Stomach (tissue), 4 donors: ENCODE measurements around the gene MPV17.

ENCODE experiments used
- CTCF ChIP-seq, 7 experiments: fragments of 450-650 bp in 4 of 7; fragments of 200-600 bp in 3 of 7; sonication (generic) in 3 of 7; IDR thresholded peaks; one replicate each; pipeline ENCODE4 v1.5.1; 2016 to 2019; ENCODE audit warnings: antibody characterized with exemption in 7 of 7, control low read depth in 2 of 7, mild to moderate bottlenecking in 1 of 7
- POLR2A ChIP-seq, 4 donors: fragments of 450-650 bp; IDR thresholded peaks; one replicate each; pipeline ENCODE4 v1.6.1; 2016; ENCODE audit warnings: antibody characterized with exemption in 4 of 4, control low read depth in 2 of 4, mild to moderate bottlenecking in 1 of 4, moderate library complexity in 1 of 4

- TF ChIP-seq CTCF (IDR thresholded peaks at IDR 0.05) = no peak
- no peak for TF ChIP-seq POLR2A (IDR thresholded peaks at IDR 0.05)
Measured at GRCh38 chr2:27354597-27354927, 31.7 kb upstream of the MPV17 start.
